Endothelial cell of umbilical vein (primary cell): ENCODE data around the gene CYGB. TPM values are rescaled to one million over a fixed set of nuclear protein-coding genes. Genes with fewer than 3 reads are reported as not detected.

Source experiments
- BruUV-seq: library from RNA; stranded (reverse); fragments of 400-500 nt; replicated peaks from 2 replicates; lab custom pipeline; 2021; lab: Mats Ljungman, UMichigan
- CTCF ChIA-PET: fragments of 300-600, 350-600 bp; sonication (Branson Sonifier 250); formaldehyde crosslinking; loops from one replicate; lab custom pipeline; 2021; ENCODE audit warnings: antibody characterized with exemption, inconsistent platforms; lab: Charles Lee
- POLR2A ChIA-PET: fragments of 300-600, 350-600 bp; sonication (Branson Sonifier 250); formaldehyde crosslinking; loops from one replicate; lab custom pipeline; 2021; ENCODE audit warnings: antibody characterized with exemption, inconsistent platforms; lab: Charles Lee
- DNase-seq: peaks from one replicate; pipeline ENCODE4 v3.0.0-alpha.2; 2011; ENCODE audit warnings: low read depth, low spot score
- FAIRE-seq: peaks from 2 replicates; lab custom pipeline; 2011; peaks lifted over from hg19 to GRCh38; lab: Jason Lieb, UNC
- H2AFZ ChIP-seq: 2 replicates; pipeline ENCODE4 v1.6.0; 2012; ENCODE audit warnings: low read depth, low read length, control low read depth, inconsistent platforms
- H3K27ac ChIP-seq: 2 replicates; pipeline ENCODE4 v1.5.1; 2011; ENCODE audit warnings: low read depth, mild to moderate bottlenecking, control low read depth, low read length, moderate library complexity; ENCODE audit not compliant: insufficient read depth
- H3K27me3 ChIP-seq, 2 experiments: 2 replicates each; pipeline versions ENCODE4 v1.6.0 to v1.6.1; 2011; ENCODE audit warnings: low read length in 2 of 2, mixed read lengths in 1 of 2; ENCODE audit not compliant: control insufficient read depth in 2 of 2, insufficient read depth in 2 of 2
- H3K36me3 ChIP-seq, 2 experiments: 2 replicates in 1 of 2; 3 replicates in 1 of 2; pipeline ENCODE4 v1.5.1; 2011; ENCODE audit warnings: low read length in 2 of 2, mild to moderate bottlenecking in 1 of 2, moderate library complexity in 1 of 2; ENCODE audit not compliant: control insufficient read depth in 2 of 2, insufficient read depth in 2 of 2; ENCODE audit errors: extremely low read depth in 1 of 2
- H3K4me1 ChIP-seq: 3 replicates; pipeline ENCODE4 v1.5.1; 2011; ENCODE audit warnings: mild to moderate bottlenecking, low read length; ENCODE audit not compliant: control insufficient read depth, insufficient read depth; ENCODE audit errors: extremely low read depth
- H3K4me2 ChIP-seq: 2 replicates; pipeline ENCODE4 v1.6.1; 2011; ENCODE audit warnings: low read length, control low read depth, mixed read lengths; ENCODE audit not compliant: insufficient read depth
- H3K4me3 ChIP-seq, 3 experiments: fragments of 200-600 bp in 1 of 3; sonication (generic), shearing (Covaris generic) in 1 of 3; replicated peaks in 1 of 3; 2 replicates each; pipeline ENCODE4 v1.5.1; 2011 to 2016; ENCODE audit warnings: control low read depth in 3 of 3, low read length in 3 of 3, mild to moderate bottlenecking in 2 of 3, inconsistent platforms in 1 of 3, low read depth in 1 of 3, moderate library complexity in 1 of 3; ENCODE audit not compliant: insufficient read depth in 1 of 3
- H3K79me2 ChIP-seq: 2 replicates; pipeline ENCODE4 v1.6.0; 2012; ENCODE audit warnings: low read length, inconsistent platforms; ENCODE audit not compliant: control insufficient read depth, insufficient read depth
- H3K9ac ChIP-seq: replicated peaks from 2 replicates; pipeline ENCODE3; 2011; ENCODE audit warnings: low read length, control low read depth; ENCODE audit not compliant: insufficient read depth; ENCODE audit errors: extremely low read depth
- H3K9me1 ChIP-seq: replicated peaks from 3 replicates; pipeline ENCODE4 v1.6.0; 2011; ENCODE audit warnings: mild to moderate bottlenecking, low read length; ENCODE audit not compliant: control insufficient read depth, insufficient read depth; ENCODE audit errors: extremely low read depth
- H3K9me3 ChIP-seq: replicated peaks from 2 replicates; pipeline ENCODE4 v1.5.1; 2012; ENCODE audit warnings: low read length, inconsistent platforms; ENCODE audit not compliant: control insufficient read depth, insufficient read depth
- H4K20me1 ChIP-seq: replicated peaks from 2 replicates; pipeline ENCODE3; 2011; ENCODE audit warnings: mild to moderate bottlenecking, low read length; ENCODE audit not compliant: control insufficient read depth, insufficient read depth; ENCODE audit errors: extremely low read depth
- EZH2 ChIP-seq: IDR thresholded peaks from 2 replicates; pipeline ENCODE4 v1.6.1; 2012; ENCODE audit warnings: borderline replicate concordance, low read depth, mild to moderate bottlenecking, moderate library complexity, low read length, inconsistent platforms; ENCODE audit not compliant: severe bottlenecking
- FOS ChIP-seq: IDR thresholded peaks from 2 replicates; pipeline ENCODE4 v1.6.1; 2011; ENCODE audit warnings: mild to moderate bottlenecking, low read length, moderate library complexity, borderline replicate concordance; ENCODE audit not compliant: insufficient read depth
- GATA2 ChIP-seq: IDR thresholded peaks from 2 replicates; pipeline ENCODE4 v1.7.0; 2011; ENCODE audit warnings: low read depth, mild to moderate bottlenecking, moderate library complexity, mixed read lengths, low read length; ENCODE audit not compliant: insufficient read length, insufficient read depth
- JUN ChIP-seq: IDR thresholded peaks from 2 replicates; pipeline ENCODE4 v1.6.1; 2011; ENCODE audit warnings: borderline replicate concordance, low read depth; ENCODE audit not compliant: insufficient read length, insufficient read depth
- MAX ChIP-seq: IDR thresholded peaks from 2 replicates; pipeline ENCODE4 v1.6.1; 2011; ENCODE audit not compliant: insufficient read depth, insufficient read length
- MYC ChIP-seq: IDR thresholded peaks from one replicate; pipeline ENCODE4 v1.6.1; 2011; ENCODE audit warnings: mild to moderate bottlenecking, low read depth, low read length
- POLR2A ChIP-seq: IDR thresholded peaks from 2 replicates; pipeline ENCODE4 v1.6.1; 2012; ENCODE audit warnings: low read depth, mild to moderate bottlenecking, control low read depth, low read length
- POLR2AphosphoS5 ChIP-seq: IDR thresholded peaks from 2 replicates; pipeline ENCODE4 v1.6.1; 2012; ENCODE audit warnings: low read depth, mild to moderate bottlenecking, control low read depth, low read length, moderate library complexity; ENCODE audit not compliant: insufficient read depth
- dilution Hi-C: fragments of 300-500 bp; cut with MboI; formaldehyde crosslinking; loops from one replicate; pipeline ENCODE4 v1.15.0; 2019; ENCODE audit warnings: low sequenced_read_pairs; ENCODE audit not compliant: extremely low pct_ligation_motif_present
- intact Hi-C: fragments of 100-400 bp; cut with micrococcal nuclease; formaldehyde crosslinking; loops from one replicate; pipeline ENCODE4 v1.10.0; 2022
- polyA plus RNA-seq, 4 experiments: library from polyadenylated mRNA; depleted of rRNA in 3 of 4; stranded (reverse) in 3 of 4; unstranded in 1 of 4; fragments of >200 nt; gene quantifications; 2 replicates each; pipeline versions ENCODE4 v1.2.1 to v1.2.3, GENCODE V29; 2011 to 2012; ENCODE audit warnings: missing spikeins in 1 of 4
- total RNA-seq: library from RNA; stranded (reverse); gene quantifications from 2 replicates; pipeline ENCODE4 v1.2.3, GENCODE V29; 2021
- TF ChIP-seq, protein P1 (sequence below), 2 donors: IDR thresholded peaks; 1 replicate in 1 of 2; 2 replicates in 1 of 2; pipeline ENCODE4 v1.5.1; 2011; ENCODE audit warnings: low read length in 2 of 2, mild to moderate bottlenecking in 2 of 2, moderate library complexity in 2 of 2, control low read depth in 1 of 2, inconsistent platforms in 1 of 2, low read depth in 1 of 2; ENCODE audit not compliant: insufficient read depth in 1 of 2; ENCODE audit errors: extremely low read depth in 1 of 2

The CYGB gene
- total and polyA plus RNA-seq, 2 donors (not counting 3 experiments of a cell fraction or from before 2014, with no cell fraction given): 0.22 to 0.91 TPM

DNA sequence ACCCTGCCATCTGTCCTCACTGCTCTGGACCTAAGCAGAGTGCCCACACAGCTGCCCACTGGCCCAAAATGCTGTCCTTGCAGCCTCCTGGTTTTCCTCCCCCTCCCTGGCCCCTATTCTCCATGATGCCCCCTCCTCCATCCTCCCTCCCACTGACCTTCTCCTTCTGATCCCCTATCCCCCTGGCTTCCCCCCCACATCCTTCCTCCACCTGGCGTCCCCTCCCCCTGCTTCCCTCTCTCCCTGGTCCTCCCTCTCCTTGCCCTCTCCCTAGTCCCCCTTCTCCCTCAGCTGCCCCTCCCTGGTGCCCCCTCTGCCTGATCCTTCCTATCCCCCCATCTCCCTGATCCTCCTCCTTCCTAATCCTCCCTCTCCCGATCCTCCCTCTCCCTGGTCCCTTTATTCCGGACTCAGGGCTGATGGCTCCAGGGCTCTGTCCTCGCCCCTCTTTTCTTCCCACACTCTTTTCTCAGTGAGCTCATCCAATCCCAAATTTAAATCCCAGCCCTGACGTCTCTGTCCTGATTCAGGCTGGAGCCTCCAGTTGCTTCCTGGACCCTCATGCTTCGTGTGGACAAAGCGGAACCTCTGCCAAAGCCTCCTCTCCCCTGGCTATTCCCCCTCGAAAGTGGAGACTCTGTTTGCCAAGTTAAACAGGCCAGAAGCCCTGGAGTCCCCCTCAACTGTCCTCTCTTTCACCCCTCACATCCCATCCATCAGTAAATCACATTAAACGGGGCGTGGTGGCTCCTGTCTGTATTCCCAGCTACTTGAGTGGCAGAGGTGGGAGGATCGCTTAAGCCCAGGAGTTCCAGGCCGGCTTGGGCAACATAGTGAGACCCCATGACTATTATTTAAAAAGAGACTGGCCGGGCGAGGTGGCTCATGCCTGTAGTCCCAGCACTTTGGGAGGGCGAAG lies 18.2 kb downstream of the CYGB start:
- H3K27ac ChIP-seq: no peak overlapping the region
- H2AFZ ChIP-seq: no peak overlapping the region
- intact Hi-C loops: no loop called here
- no peaks in the 10 kb centered on the region for H3K9me3 ChIP-seq
- no peak overlapping the region for H3K4me3 ChIP-seq
- no TSS peak for BruUV-seq
- CTCF ChIA-PET: interaction anchor here (1.1 to 5.9 kb wide), 2 partner anchors 104 to 162 kb away, joined by 3 to 35 read pairs; no protein-coding TSS in a partner anchor
- no peaks in the 10 kb centered on the region for H3K9me1 ChIP-seq
- H3K9ac ChIP-seq: no peak overlapping the region
- DNase-seq: no peak
- no peaks in the 10 kb centered on the region for H3K27me3 ChIP-seq
- no peaks in the 10 kb centered on the region for H3K36me3 ChIP-seq
- dilution Hi-C loops: no loop called here
- H3K4me2 ChIP-seq: no peak overlapping the region
- no peaks in the 10 kb centered on the region for H4K20me1 ChIP-seq
- TF ChIP-seq GATA2 (no peak), JUN (no peak), POLR2AphosphoS5 (no peak), MYC (no peak), FOS (no peak), MAX (no peak), POLR2A (no peak), EZH2 (no peak)
- TF ChIP-seq, protein P1, sequence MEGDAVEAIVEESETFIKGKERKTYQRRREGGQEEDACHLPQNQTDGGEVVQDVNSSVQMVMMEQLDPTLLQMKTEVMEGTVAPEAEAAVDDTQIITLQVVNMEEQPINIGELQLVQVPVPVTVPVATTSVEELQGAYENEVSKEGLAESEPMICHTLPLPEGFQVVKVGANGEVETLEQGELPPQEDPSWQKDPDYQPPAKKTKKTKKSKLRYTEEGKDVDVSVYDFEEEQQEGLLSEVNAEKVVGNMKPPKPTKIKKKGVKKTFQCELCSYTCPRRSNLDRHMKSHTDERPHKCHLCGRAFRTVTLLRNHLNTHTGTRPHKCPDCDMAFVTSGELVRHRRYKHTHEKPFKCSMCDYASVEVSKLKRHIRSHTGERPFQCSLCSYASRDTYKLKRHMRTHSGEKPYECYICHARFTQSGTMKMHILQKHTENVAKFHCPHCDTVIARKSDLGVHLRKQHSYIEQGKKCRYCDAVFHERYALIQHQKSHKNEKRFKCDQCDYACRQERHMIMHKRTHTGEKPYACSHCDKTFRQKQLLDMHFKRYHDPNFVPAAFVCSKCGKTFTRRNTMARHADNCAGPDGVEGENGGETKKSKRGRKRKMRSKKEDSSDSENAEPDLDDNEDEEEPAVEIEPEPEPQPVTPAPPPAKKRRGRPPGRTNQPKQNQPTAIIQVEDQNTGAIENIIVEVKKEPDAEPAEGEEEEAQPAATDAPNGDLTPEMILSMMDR (IDR thresholded peaks at IDR 0.05; ENCODE audit: extremely low read depth in 1 of 2, insufficient read depth in 1 of 2, low read depth in 1 of 2, low read length in 2 of 2): no peak
- POLR2A ChIA-PET: interaction anchor here (0.7 kb wide), 1 partner anchor 153 kb away, joined by 6 read pairs; no protein-coding TSS in a partner anchor
- H3K4me1 ChIP-seq: no peaks in the 10 kb centered on the region
- no peaks in the 10 kb centered on the region for H3K79me2 ChIP-seq
- FAIRE-seq: no peak
